BLaER1 (cell line): ENCODE results near the gene LCTL.
"Not testable (repeated sequence)": the region's sequence is repeated elsewhere in the genome, so short reads cannot be mapped to it uniquely, and the experiment has no call there.

Source experiments
- H3K27ac ChIP-seq: shearing (Covaris generic); formaldehyde crosslinking; 2 replicates; pipeline ENCODE4 v1.8.1; 2022
- H3K27me3 ChIP-seq: shearing (Covaris generic); formaldehyde crosslinking; 2 replicates; pipeline ENCODE4 v1.8.1; 2022
- H3K36me3 ChIP-seq: shearing (Covaris generic); formaldehyde crosslinking; 2 replicates; pipeline ENCODE4 v1.8.1; 2022
- H3K4me1 ChIP-seq: shearing (Covaris generic); formaldehyde crosslinking; 2 replicates; pipeline ENCODE4 v1.8.1; 2022
- H3K4me2 ChIP-seq: shearing (Covaris generic); formaldehyde crosslinking; 2 replicates; pipeline ENCODE4 v1.8.1; 2022
- H3K4me3 ChIP-seq: shearing (Covaris generic); formaldehyde crosslinking; 2 replicates; pipeline ENCODE4 v1.8.1; 2022
- H3K9ac ChIP-seq: shearing (Covaris generic); formaldehyde crosslinking; 2 replicates; pipeline ENCODE4 v1.8.1; 2022
- H3K9me3 ChIP-seq: shearing (Covaris generic); formaldehyde crosslinking; 2 replicates; pipeline ENCODE4 v1.8.1; 2022
- H4K20me1 ChIP-seq: shearing (Covaris generic); formaldehyde crosslinking; 2 replicates; pipeline ENCODE4 v1.8.1; 2022
- Cebpa-rat ChIP-seq: shearing (Covaris generic); IDR thresholded peaks from 2 replicates; pipeline ENCODE4 v1.8.1; 2022

The LCTL gene

GRCh38 chr15:66504563-66505429 is 61.0 kb downstream of the LCTL start, which contains the start of the genes RPL4 and ZWILCH:
RPL4 (minus strand) TSS chr15:66504855; CDS start chr15:66504790, 65 bp downstream.
ZWILCH (plus strand) TSS chr15:66505326; CDS start chr15:66505339, 13 bp downstream.
- Histone ChIP-seq H3K36me3 (peaks cover 43% of the 10 kb centered on the region), H3K9ac (peak within 1 kb of the TSS; percentile 98), H3K27ac (peak within 1 kb of the TSS; percentile 95), H3K4me2 (peak within 1 kb of the TSS; percentile 91), H4K20me1 (peaks cover 46% of the 10 kb centered on the region), H3K27me3 (no peaks in the 10 kb centered on the region), H3K4me3 (peak within 1 kb of the TSS; percentile 86), H3K4me1 (peaks cover 53% of the 10 kb centered on the region), H3K9me3 (no peaks in the 10 kb centered on the region)
- no peak for TF ChIP-seq Cebpa-rat

GRCh38 chr15:66503780-66504562 is 61.8 kb downstream of the LCTL start:
- Histone ChIP-seq H3K9me3 (no peaks in the 10 kb centered on the region), H3K36me3 (peaks cover 49% of the 10 kb centered on the region), H3K4me1 (peaks cover 59% of the 10 kb centered on the region), H3K27me3 (no peaks in the 10 kb centered on the region), H3K4me3 (peak overlapping the region; percentile 86), H3K27ac (peak overlapping the region; percentile 95), H3K4me2 (peak overlapping the region; percentile 90), H3K9ac (peak overlapping the region; percentile 98), H4K20me1 (peaks cover 54% of the 10 kb centered on the region)
- TF ChIP-seq Cebpa-rat = no peak

GRCh38 chr15:66503041-66503648 is 62.7 kb downstream of the LCTL start:
- H3K27ac ChIP-seq = peak overlapping the region; percentile 95
- H4K20me1 ChIP-seq = peaks cover 63% of the 10 kb centered on the region
- not testable (repeated sequence) for H3K27me3 ChIP-seq, H3K9me3 ChIP-seq
- H3K4me2 ChIP-seq = peak overlapping the region; percentile 90
- peak overlapping the region; percentile 86 for H3K4me3 ChIP-seq
- peaks cover 54% of the 10 kb centered on the region for H3K36me3 ChIP-seq
- peaks cover 63% of the 10 kb centered on the region for H3K4me1 ChIP-seq
- H3K9ac ChIP-seq = peak overlapping the region; percentile 98

- peaks cover 55% of the 10 kb centered on the region for H3K36me3 ChIP-seq
- H3K9ac ChIP-seq = peak overlapping the region; percentile 98
- H3K4me1 ChIP-seq = peaks cover 65% of the 10 kb centered on the region
- no peaks in the 10 kb centered on the region for H3K27me3 ChIP-seq
- no peak for TF ChIP-seq Cebpa-rat
- H3K4me2 ChIP-seq = peak overlapping the region; percentile 90
- H4K20me1 ChIP-seq = peaks cover 66% of the 10 kb centered on the region
- H3K4me3 ChIP-seq = peak overlapping the region; percentile 86
- no peaks in the 10 kb centered on the region for H3K9me3 ChIP-seq
- H3K27ac ChIP-seq = peak overlapping the region; percentile 95; the same call in 1 of the 2 replicates
These were observed 63.3 kb downstream of the LCTL start for GRCh38 chr15:66502491-66502890.

GRCh38 chr15:66500346-66500745 is 65.5 kb downstream of the LCTL start:
- Histone ChIP-seq H3K4me2 (peak overlapping the region; percentile 90), H3K9ac (peak overlapping the region; percentile 98), H3K4me3 (peak overlapping the region; percentile 39; the same call in 1 of the 2 replicates), H4K20me1 (peaks cover 66% of the 10 kb centered on the region), H3K4me1 (peaks cover 65% of the 10 kb centered on the region), H3K36me3 (peaks cover 66% of the 10 kb centered on the region), H3K27ac (peak overlapping the region; percentile 66)
- not testable (repeated sequence) for H3K9me3 ChIP-seq, H3K27me3 ChIP-seq

GRCh38 chr15:66498501-66499386 is 67.1 kb downstream of the LCTL start:
- H3K27me3 ChIP-seq = no peaks in the 10 kb centered on the region
- H3K27ac ChIP-seq = peak overlapping the region; percentile 8; the same call in 1 of the 2 replicates
- H3K4me2 ChIP-seq = peak overlapping the region; percentile 80
- H3K9me3 ChIP-seq = no peaks in the 10 kb centered on the region
- TF ChIP-seq Cebpa-rat = no peak
- peaks cover 65% of the 10 kb centered on the region for H3K4me1 ChIP-seq
- no peak overlapping the region for H3K4me3 ChIP-seq
- peaks cover 82% of the 10 kb centered on the region for H3K36me3 ChIP-seq
- H4K20me1 ChIP-seq = peaks cover 59% of the 10 kb centered on the region
- peak overlapping the region; percentile 89; the same call in 1 of the 2 replicates for H3K9ac ChIP-seq
